Mucosa of descending colon (tissue), 3 donors: ENCODE results near the gene S100A13. TPM values are rescaled to one million over a fixed set of nuclear protein-coding genes. Genes with fewer than 3 reads are reported as not detected.
A peak's percentile ranks its signal among the peaks of the same experiment; 100 is the strongest.

Source experiments
- ATAC-seq: fragments of 200-7000 bp; cut with Tn5 transposase; one replicate; pipeline ENCODE4 v1.9.1; 2020; ENCODE audit warnings: mild to moderate bottlenecking, moderate library complexity
- DNase-seq, 3 donors: peaks; one replicate each; pipeline ENCODE4 v3.0.0-alpha.2; 2020
- H3K36me3 ChIP-seq: fragments of 200-600 bp; one replicate; pipeline ENCODE4 v1.8.0; 2021; ENCODE audit warnings: low read depth, mild to moderate bottlenecking
- H3K4me1 ChIP-seq: fragments of 200-600 bp; one replicate; pipeline ENCODE4 v1.8.0; 2021; ENCODE audit warnings: low read depth, mild to moderate bottlenecking
- H3K4me3 ChIP-seq: fragments of 200-600 bp; one replicate; pipeline ENCODE4 v1.8.0; 2021; ENCODE audit warnings: mild to moderate bottlenecking
- H3K9me3 ChIP-seq: fragments of 200-600 bp; one replicate; pipeline ENCODE4 v1.8.0; 2021; ENCODE audit warnings: mild to moderate bottlenecking
- intact Hi-C, 2 donors: fragments of 100-400 bp; cut with DNase I in 1 of 2; cut with micrococcal nuclease in 1 of 2; formaldehyde crosslinking; loops; one replicate each; pipeline versions ENCODE4 v1.11.0 to v1.11.1; 2022; cut with DNase I, micrococcal nuclease
- total RNA-seq, 3 donors: library from RNA; stranded (reverse); fragmentation: NEBNext Ultra II Directional in 2 of 3; extraction: Animal tissue kit (Norgen Biotek cat#: 25700) in 2 of 3; gene quantifications; one replicate each; pipeline versions ENCODE4 v1.2.1 to v1.2.4, GENCODE V29; 2021 to 2023
- TF ChIP-seq, protein P1 (sequence below): fragments of 200-600 bp; IDR thresholded peaks from one replicate; pipeline ENCODE4 v1.8.0; 2022; ENCODE audit warnings: antibody characterized with exemption, mild to moderate bottlenecking
- donor health status: DM: no; HTN: no; CAD: no; lungs with moderate emphysema.
- donor health status: DM: no; HTN: no; CAD: no.
- donor health status: DM: no; HTN: yes; CAD: no.

Gene S100A13
- total RNA-seq, 3 donors from 2014 or later = 42.3 to 102 (median 43.9) TPM

DNA sequence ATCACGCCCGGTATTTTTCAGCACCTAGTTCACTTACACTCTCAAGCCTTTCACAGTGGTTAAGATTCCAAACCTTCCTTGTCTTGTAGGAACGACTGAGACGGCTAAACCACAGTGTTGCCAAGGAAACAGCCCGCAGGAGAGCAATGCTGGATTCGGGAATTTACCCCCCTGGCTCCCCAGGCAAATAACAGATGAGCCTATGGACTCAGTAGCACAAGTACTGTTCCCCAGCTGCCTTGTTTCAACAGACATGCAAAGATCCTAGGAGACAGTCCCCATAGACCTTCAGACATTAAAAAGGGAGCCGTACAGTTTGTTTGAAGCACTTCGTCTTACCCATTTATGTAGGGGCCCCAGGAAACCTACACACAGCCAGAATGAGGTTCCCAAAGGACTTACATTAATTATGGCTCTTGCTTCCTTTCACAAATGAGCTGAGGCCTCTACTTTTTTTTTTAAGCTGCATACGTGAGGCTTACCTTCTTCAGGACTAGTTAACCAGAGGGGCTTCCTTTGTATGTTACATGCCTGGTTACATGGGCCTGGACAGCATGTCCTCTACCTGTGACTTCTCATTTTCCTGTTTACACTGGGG lies 33.9 kb upstream of the S100A13 start:
- DNase-seq (no peak), ATAC-seq (no peak)
- Histone ChIP-seq H3K4me1 (peaks cover 8% of the 10 kb centered on the region), H3K36me3 (peaks cover 6% of the 10 kb centered on the region), H3K9me3 (no peaks in the 10 kb centered on the region), H3K4me3 (no peak overlapping the region)
- intact Hi-C loops = no loop called here
- TF ChIP-seq, protein P1, sequence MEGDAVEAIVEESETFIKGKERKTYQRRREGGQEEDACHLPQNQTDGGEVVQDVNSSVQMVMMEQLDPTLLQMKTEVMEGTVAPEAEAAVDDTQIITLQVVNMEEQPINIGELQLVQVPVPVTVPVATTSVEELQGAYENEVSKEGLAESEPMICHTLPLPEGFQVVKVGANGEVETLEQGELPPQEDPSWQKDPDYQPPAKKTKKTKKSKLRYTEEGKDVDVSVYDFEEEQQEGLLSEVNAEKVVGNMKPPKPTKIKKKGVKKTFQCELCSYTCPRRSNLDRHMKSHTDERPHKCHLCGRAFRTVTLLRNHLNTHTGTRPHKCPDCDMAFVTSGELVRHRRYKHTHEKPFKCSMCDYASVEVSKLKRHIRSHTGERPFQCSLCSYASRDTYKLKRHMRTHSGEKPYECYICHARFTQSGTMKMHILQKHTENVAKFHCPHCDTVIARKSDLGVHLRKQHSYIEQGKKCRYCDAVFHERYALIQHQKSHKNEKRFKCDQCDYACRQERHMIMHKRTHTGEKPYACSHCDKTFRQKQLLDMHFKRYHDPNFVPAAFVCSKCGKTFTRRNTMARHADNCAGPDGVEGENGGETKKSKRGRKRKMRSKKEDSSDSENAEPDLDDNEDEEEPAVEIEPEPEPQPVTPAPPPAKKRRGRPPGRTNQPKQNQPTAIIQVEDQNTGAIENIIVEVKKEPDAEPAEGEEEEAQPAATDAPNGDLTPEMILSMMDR = no peak

DNA sequence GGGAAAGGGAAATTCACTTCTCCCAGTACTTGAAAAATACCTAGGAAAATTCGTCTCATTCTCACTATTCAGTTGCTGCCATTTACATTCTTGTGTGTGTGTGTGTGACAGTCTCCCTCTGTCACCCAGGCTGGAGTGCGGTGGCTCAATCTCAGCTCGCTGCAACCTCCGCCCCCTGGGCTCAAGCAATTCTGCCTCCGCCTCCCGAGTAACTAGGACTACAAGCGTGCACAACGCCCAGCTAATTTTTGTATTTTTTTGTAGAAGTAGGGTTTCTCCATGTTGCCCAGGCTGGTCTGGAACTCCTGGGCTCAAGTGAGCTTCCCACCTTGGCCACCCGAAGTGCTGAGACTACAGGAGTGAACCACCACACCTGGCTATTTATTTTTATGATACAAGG lies 32.4 kb upstream of the S100A13 start:
- DNase-seq = peak in 1 of 3 donors; percentile 27
- ATAC-seq = no peak
- intact Hi-C loops = no loop called here
- Histone ChIP-seq H3K4me1 (peaks cover 8% of the 10 kb centered on the region), H3K9me3 (no peaks in the 10 kb centered on the region), H3K4me3 (no peak overlapping the region), H3K36me3 (peaks cover 6% of the 10 kb centered on the region)
- TF ChIP-seq, protein P1 = no peak

DNA sequence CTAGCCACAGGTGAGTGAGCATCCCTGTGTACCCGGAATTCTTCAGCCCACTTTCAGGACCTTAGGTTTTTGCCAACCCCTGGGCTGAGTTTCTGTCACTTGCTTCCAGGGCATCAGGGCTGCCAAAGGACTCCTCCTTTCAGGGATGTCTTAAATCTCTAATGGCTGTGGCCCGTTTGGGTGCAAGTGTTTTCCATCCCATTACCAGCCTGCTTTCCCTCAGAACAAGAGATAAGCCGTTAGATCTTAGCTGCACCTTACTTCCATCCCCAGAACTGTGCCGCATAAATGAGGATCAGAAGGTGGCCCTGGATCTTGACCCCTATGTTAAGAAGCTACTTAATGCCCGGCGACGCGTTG lies 31.9 kb upstream of the S100A13 start:
- intact Hi-C loops = no loop called here
- Histone ChIP-seq H3K4me3 (peak overlapping the region; percentile 33), H3K9me3 (no peaks in the 10 kb centered on the region), H3K36me3 (peaks cover 6% of the 10 kb centered on the region), H3K4me1 (peaks cover 8% of the 10 kb centered on the region)
- ATAC-seq (no peak), DNase-seq (no peak)
- TF ChIP-seq, protein P1 = no peak

DNA sequence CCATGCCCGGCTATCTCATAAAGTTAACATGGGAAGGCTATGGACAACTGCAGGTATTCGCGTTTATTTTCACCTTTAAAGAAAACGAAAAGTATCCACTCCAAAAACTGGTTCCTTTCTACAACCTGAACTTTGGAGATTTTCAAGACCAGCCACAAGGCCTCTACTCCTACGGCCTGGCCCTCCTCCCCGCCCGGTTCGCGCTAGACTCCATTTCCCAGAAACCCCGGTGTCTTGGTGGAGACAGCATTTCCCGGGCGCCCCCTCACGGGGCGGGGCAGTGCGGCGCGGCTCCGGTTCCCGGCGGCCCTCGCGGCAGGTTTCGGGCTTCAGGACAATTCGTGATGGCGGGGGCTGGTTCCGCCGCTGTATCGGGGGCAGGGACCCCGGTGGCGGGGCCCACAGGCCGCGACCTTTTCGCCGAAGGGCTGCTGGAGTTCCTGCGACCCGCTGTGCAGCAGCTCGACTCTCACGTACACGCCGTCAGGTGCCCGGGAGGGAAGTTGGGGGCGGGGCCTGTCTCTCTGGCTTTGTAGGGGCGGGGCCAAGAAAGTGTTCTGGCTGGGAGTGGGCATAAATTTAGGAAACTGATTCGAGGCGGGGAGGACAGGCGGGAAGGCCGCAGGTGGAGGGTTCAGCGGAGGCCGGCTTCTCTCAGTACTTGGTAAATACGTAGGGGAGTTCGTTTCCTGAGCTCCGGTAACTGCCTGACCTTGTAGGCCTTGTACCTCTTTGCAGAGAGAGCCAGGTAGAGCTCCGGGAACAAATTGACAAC lies 31.3 kb upstream of the S100A13 start, which contains the start of gene SNAPIN:
TSS of gene SNAPIN (plus strand) at position 304 of the 775 bp plus-strand sequence. CDS start at position 345, 41 bp downstream.
- Histone ChIP-seq H3K9me3 (no peaks in the 10 kb centered on the region), H3K4me3 (peak within 1 kb of the TSS; percentile 33), H3K36me3 (peaks cover 6% of the 10 kb centered on the region), H3K4me1 (peaks cover 8% of the 10 kb centered on the region)
- TF ChIP-seq, protein P1 = peak; percentile 12
- peak; percentile 98 for ATAC-seq
- intact Hi-C loops = no loop called here
- DNase-seq = peak; percentile 93 to 95 (median 95)

DNA sequence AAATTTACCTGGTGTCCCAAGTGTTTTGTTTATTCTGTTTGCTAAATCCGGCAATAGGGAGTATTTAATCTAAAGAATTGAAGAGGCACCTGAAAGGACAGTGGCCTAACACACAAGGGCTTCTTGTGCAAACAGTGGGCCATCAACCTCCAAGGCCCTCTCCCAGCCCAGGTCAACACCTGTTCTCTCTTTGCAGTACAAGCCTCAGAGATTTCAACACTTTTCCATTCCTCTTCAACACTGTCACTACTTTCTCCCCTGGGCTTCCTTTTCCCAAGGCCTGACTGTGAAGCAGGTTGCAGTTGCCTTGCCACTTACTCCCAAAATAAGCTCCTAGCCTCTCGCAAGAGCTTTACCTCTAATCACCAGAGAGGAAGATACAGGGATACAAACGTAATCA lies 28.0 kb upstream of the S100A13 start:
- H3K4me3 ChIP-seq = no peak overlapping the region
- no peaks in the 10 kb centered on the region for H3K36me3 ChIP-seq
- TF ChIP-seq, protein P1 = no peak
- no peaks in the 10 kb centered on the region for H3K9me3 ChIP-seq
- ATAC-seq (no peak), DNase-seq (no peak)
- intact Hi-C loops = no loop called here
- H3K4me1 ChIP-seq = peaks cover 15% of the 10 kb centered on the region
